ENCODE measurements around the gene GPATCH1. TPM values are rescaled to one million over a fixed set of nuclear protein-coding genes. Genes with fewer than 3 reads are reported as not detected.

The GPATCH1 gene
- total and polyA plus RNA-seq, 2 of the 13 experiments (the other 11 are each of a cell fraction or from before 2014, with no cell fraction given): 6.8 to 6.9 TPM

GRCh38 chr19:33110137-33110910, 29.3 kb downstream of the GPATCH1 start:
- Histone ChIP-seq H3K4me1 (ENCODE audit: insufficient read depth, low read length) (no peaks in the 10 kb centered on the region), H3K9me3 (ENCODE audit: low read length) (no peaks in the 10 kb centered on the region), H3K4me3 (replicated peaks in 1 of 3; ENCODE audit: insufficient read depth in 1 of 3, low read depth in 2 of 3, low read length in 3 of 3) (no peak overlapping the region), H2AFZ (ENCODE audit: low read length) (no peak overlapping the region), H3K4me2 (ENCODE audit: low read depth, low read length) (no peak overlapping the region), H4K20me1 (ENCODE audit: insufficient read depth, low read length) (no peaks in the 10 kb centered on the region), H3K27ac (ENCODE audit: extremely low read length, insufficient read depth, low read length) (no peak overlapping the region), H3K79me2 (ENCODE audit: insufficient read depth, low read length) (no peaks in the 10 kb centered on the region), H3K9ac (ENCODE audit: insufficient read depth, low read depth, low read length) (no peak overlapping the region), H3K27me3 (ENCODE audit: control insufficient read depth in 1 of 2, insufficient read depth in 2 of 2, low read length in 2 of 2) (no peaks in the 10 kb centered on the region), H3K36me3 (replicated peaks in 1 of 2; ENCODE audit: control insufficient read depth in 1 of 2, insufficient read depth in 2 of 2, low read length in 2 of 2) (peaks cover 26 to 63% of the 10 kb centered on the region in 2 experiments)
- in situ Hi-C loops (cut with HindIII; ENCODE audit: extremely low pct_ligation_motif_present, low pct_unique_long_range_greater_than_20kb) (no loop called here), intact Hi-C loops (cut with micrococcal nuclease; ENCODE audit: unreplicated experiment) (no loop called here)
- DNase-seq (ENCODE audit: low spot score) (no peak), ATAC-seq (no peak), FAIRE-seq (no peak)
- WGBS (ENCODE audit: low lambda C conversion rate): 91% methylated on average over 9 of the region's 9 CpGs
- ChIA-PET POLR2A (no interaction called here), CTCF (ENCODE audit: low intra/inter-chr PET ratio, low total read pairs) (no interaction called here)
- no peak for TF ChIP-seq PAX8 (CRISPR knock-in tag; IDR thresholded peaks at IDR 0.05; ENCODE audit: borderline replicate concordance)
- TF ChIP-seq SMAD1 (CRISPR knock-in tag; IDR thresholded peaks at IDR 0.05; ENCODE audit: borderline replicate concordance, low read depth): no peak
- TF ChIP-seq WIZ (CRISPR knock-in tag; IDR thresholded peaks at IDR 0.05): no peak
- TF ChIP-seq FOXP4 (CRISPR knock-in tag; IDR thresholded peaks at IDR 0.05): no peak
- TF ChIP-seq NR2F1 (CRISPR knock-in tag; IDR thresholded peaks at IDR 0.05): no peak
- TF ChIP-seq SNRNP70 (IDR thresholded peaks at IDR 0.05; ENCODE audit: low read depth, low read length): no peak
- TF ChIP-seq ZNF777 (CRISPR knock-in tag; IDR thresholded peaks at IDR 0.05): no peak
- no peak for TF ChIP-seq ARID2 (CRISPR knock-in tag; IDR thresholded peaks at IDR 0.05; ENCODE audit: borderline replicate concordance)
- TF ChIP-seq ZNF558 (CRISPR knock-in tag; IDR thresholded peaks at IDR 0.05; ENCODE audit: borderline replicate concordance): no peak
- TF ChIP-seq ZNF17 (CRISPR knock-in tag; IDR thresholded peaks at IDR 0.05): no peak
- no peak for TF ChIP-seq KAT8 (CRISPR knock-in tag; IDR thresholded peaks at IDR 0.05)
- TF ChIP-seq NFYB (CRISPR knock-in tag; IDR thresholded peaks at IDR 0.05): no peak
- TF ChIP-seq ZNF614 (CRISPR knock-in tag; IDR thresholded peaks at IDR 0.05; ENCODE audit: borderline replicate concordance): no peak
- no TSS peak for BruUV-seq (replicated peaks)
